A549 (cell line): ENCODE measurements around the gene EML1. TPM values are rescaled to one million over a fixed set of nuclear protein-coding genes. Genes with fewer than 3 reads are reported as not detected.

ENCODE experiments used
- ATAC-seq, 2 experiments: fragments of 200-7000 bp in 1 of 2; fragments of >200 bp in 1 of 2; cut with Nextera tagmentation in 1 of 2; cut with Tn5 transposase in 1 of 2; 3 replicates each; pipeline versions ENCODE4 v1.8.0 to v1.9.1; 2018 to 2020; ENCODE audit warnings: mild to moderate bottlenecking in 1 of 2, moderate library complexity in 1 of 2
- CTCF ChIA-PET: fragments of 300-600 bp; sonication (Branson Sonifier 250); formaldehyde crosslinking; extraction: SDS; loops from one replicate; lab custom pipeline; 2021; ENCODE audit warnings: antibody characterized with exemption, inconsistent platforms; lab: Yijun Ruan, JAX
- POLR2A ChIA-PET: fragments of 350-600 bp; formaldehyde crosslinking; extraction: SDS; loops from one replicate; lab custom pipeline; 2021; ENCODE audit warnings: antibody characterized with exemption, inconsistent platforms; lab: Yijun Ruan, JAX
- DNase-seq, 2 experiments: peaks; one replicate each; pipeline versions ENCODE4 v3.0.0 to v3.0.0-alpha.2; 2011 to 2016; ENCODE audit warnings: low read depth in 1 of 2, low spot score in 1 of 2
- FAIRE-seq: peaks from 2 replicates; lab custom pipeline; 2011; peaks lifted over from hg19 to GRCh38; lab: Jason Lieb, UNC
- H3K27ac ChIP-seq, 2 experiments: fragments of >200 bp; sonication (Bioruptor Twin); formaldehyde crosslinking; 3 replicates each; pipeline ENCODE4 v1.5.1; 2016 to 2017
- H3K4me1 ChIP-seq: fragments of >200 bp; sonication (Bioruptor Twin); formaldehyde crosslinking; 3 replicates; pipeline ENCODE4 v1.6.1; 2016
- H3K4me2 ChIP-seq: fragments of >200 bp; sonication (Bioruptor Twin); formaldehyde crosslinking; 3 replicates; pipeline ENCODE4 v1.6.1; 2016
- H3K4me3 ChIP-seq: fragments of >200 bp; sonication (Bioruptor Twin); formaldehyde crosslinking; 3 replicates; pipeline ENCODE4 v1.5.1; 2016
- H3K9me3 ChIP-seq: fragments of >200 bp; sonication (Bioruptor Twin); formaldehyde crosslinking; 3 replicates; pipeline ENCODE4 v1.6.1; 2016
- CBX2 ChIP-seq: fragments of 200-600 bp; sonication (generic); IDR thresholded peaks from 2 replicates; pipeline ENCODE4 v1.6.1; 2016; ENCODE audit warnings: low read depth, mild to moderate bottlenecking, borderline replicate concordance
- E2F6 ChIP-seq: IDR thresholded peaks from 2 replicates; pipeline ENCODE4 v1.6.1; 2012; ENCODE audit warnings: low read depth, borderline replicate concordance
- EP300 ChIP-seq, 2 experiments: fragments of >200 bp; sonication (Bioruptor Twin); formaldehyde crosslinking; IDR thresholded peaks; 2 replicates in 1 of 2; 3 replicates in 1 of 2; pipeline ENCODE4 v1.6.1; 2016 to 2017
- FOSB ChIP-seq: fragments of 250-450 bp; sonication (Bioruptor Pico); IDR thresholded peaks from 2 replicates; pipeline ENCODE4 v1.5.0; 2020; ENCODE audit warnings: mild to moderate bottlenecking, moderate library complexity
- HDAC2 ChIP-seq: fragments of 200-600 bp; sonication (generic); IDR thresholded peaks from 2 replicates; pipeline ENCODE4 v1.6.1; 2016
- HEYL ChIP-seq: fragments of 250-450 bp; sonication (Bioruptor Pico); IDR thresholded peaks from 2 replicates; pipeline ENCODE4 v1.8.0; 2021; ENCODE audit warnings: mild to moderate bottlenecking, moderate library complexity
- HMGXB4 ChIP-seq: fragments of 250-450 bp; sonication (Bioruptor Pico); IDR thresholded peaks from 2 replicates; pipeline ENCODE4 v1.5.0; 2021; ENCODE audit warnings: mild to moderate bottlenecking, moderate library complexity, borderline replicate concordance
- HOXB5 ChIP-seq: fragments of 250-450 bp; sonication (Bioruptor Pico); IDR thresholded peaks from 2 replicates; pipeline ENCODE4 v1.5.0; 2020; ENCODE audit warnings: mild to moderate bottlenecking, moderate library complexity
- JUN ChIP-seq, 2 experiments: fragments of >200 bp; sonication (Bioruptor Twin); formaldehyde crosslinking; IDR thresholded peaks; 2 replicates in 1 of 2; 3 replicates in 1 of 2; pipeline ENCODE4 v1.6.1; 2016 to 2017
- KDM1A ChIP-seq: fragments of 200-600 bp; sonication (generic); IDR thresholded peaks from 2 replicates; pipeline ENCODE4 v1.6.1; 2016; ENCODE audit warnings: low read depth, mild to moderate bottlenecking
- MAFK ChIP-seq: fragments of 450-650 bp; IDR thresholded peaks from 2 replicates; pipeline ENCODE4 v1.6.1; 2014; ENCODE audit not compliant: partially characterized antibody
- NFE2L2 ChIP-seq: fragments of 150-350 bp; conservative IDR thresholded peaks from 2 replicates; pipeline ENCODE4 v1.6.1; 2014; ENCODE audit warnings: low read length
- NPAS2 ChIP-seq: fragments of 250-450 bp; sonication (Bioruptor Pico); IDR thresholded peaks from 2 replicates; pipeline ENCODE4 v1.8.0; 2022; ENCODE audit warnings: mild to moderate bottlenecking, moderate library complexity, borderline replicate concordance
- NR3C1 ChIP-seq: fragments of >200 bp; sonication (Bioruptor Twin); formaldehyde crosslinking; IDR thresholded peaks from 3 replicates; pipeline ENCODE4 v1.6.1; 2017
- POLR2A ChIP-seq: IDR thresholded peaks from 2 replicates; pipeline ENCODE4 v1.6.1; 2012; ENCODE audit warnings: mild to moderate bottlenecking, low read length
- POLR2AphosphoS2 ChIP-seq: conservative IDR thresholded peaks from 2 replicates; pipeline ENCODE4 v1.6.1; 2012; ENCODE audit warnings: low read length, improper control_type of control experiment, inconsistent platforms
- RNF2 ChIP-seq: fragments of 200-600 bp; sonication (generic); IDR thresholded peaks from 2 replicates; pipeline ENCODE4 v1.6.1; 2016; ENCODE audit warnings: low read depth, mild to moderate bottlenecking, antibody characterized with exemption, moderate library complexity, borderline replicate concordance
- SMC3 ChIP-seq: fragments of >200 bp; sonication (Bioruptor Twin); formaldehyde crosslinking; IDR thresholded peaks from 3 replicates; pipeline ENCODE4 v1.6.1; 2018; ENCODE audit warnings: inconsistent platforms
- TFCP2L1 ChIP-seq: fragments of 250-450 bp; sonication (Bioruptor Pico); IDR thresholded peaks from 2 replicates; pipeline ENCODE4 v1.5.0; 2021; ENCODE audit warnings: mild to moderate bottlenecking
- ZNF302 ChIP-seq: fragments of 250-450 bp; sonication (Bioruptor Pico); IDR thresholded peaks from 2 replicates; pipeline ENCODE4 v1.9.0; 2021; ENCODE audit warnings: inconsistent platforms, mild to moderate bottlenecking, moderate library complexity
- WGBS: methylation state at CpG from one replicate; pipeline ENCODE4 v1.1.6; 2017; ENCODE audit errors: missing lambda C conversion rate; 5-methylcytosine and 5-hydroxymethylcytosine counted together
- polyA plus RNA-seq, 4 experiments: library from polyadenylated mRNA; depleted of rRNA in 3 of 4; stranded (reverse); fragments of >200 nt; fragmentation: RNase III in 1 of 4; extraction: RNeasy Plus Mini Kit Qiagen cat#74134 plus additional on column Dnase treatment in 1 of 4; gene quantifications; 2 replicates in 3 of 4; 3 replicates in 1 of 4; pipeline ENCODE4 v1.2.3, GENCODE V29; 2011 to 2017
- TF ChIP-seq, protein P1 (sequence below): fragments of >200 bp; sonication (Bioruptor Twin); formaldehyde crosslinking; IDR thresholded peaks from 2 replicates; pipeline ENCODE4 v1.6.1; 2016
- TF ChIP-seq, protein P2 (sequence below): fragments of >200 bp; sonication (Bioruptor Twin); formaldehyde crosslinking; IDR thresholded peaks from 3 replicates; pipeline ENCODE4 v1.5.1; 2016
- TF ChIP-seq, protein P3 (sequence below): IDR thresholded peaks from 2 replicates; pipeline ENCODE4 v1.6.1; 2012

The EML1 gene
- polyA plus RNA-seq, 2 of the 4 experiments (the other 2 are of a cell fraction) = 29.7 to 30.8 TPM

GRCh38 chr14:99808515-99808914, 15.3 kb downstream of the EML1 start:
- H3K4me2 ChIP-seq = no peak overlapping the region
- H3K27ac ChIP-seq = no peak overlapping the region
- 65% methylated on average over 3 of the region's 3 CpGs for WGBS
- H3K4me3 ChIP-seq = no peak overlapping the region
- H3K9me3 ChIP-seq = no peaks in the 10 kb centered on the region
- H3K4me1 ChIP-seq = no peaks in the 10 kb centered on the region
- ATAC-seq = no peak
- TF ChIP-seq HEYL (no peak), NR3C1 (no peak), EP300 (IDR thresholded peaks at IDR 0.05) (no peak)
- TF ChIP-seq, all 56 proteins: peak for 0
- FAIRE-seq (no peak), DNase-seq (no peak)
- CTCF ChIA-PET = interaction anchor here (1.0 to 4.6 kb wide), 4 partner anchors 9 to 79 kb away, joined by 4 to 23 read pairs (median 9); partner anchors contain the start of gene EML1
- POLR2A ChIA-PET = no interaction called here

GRCh38 chr14:99809360-99809759, 16.1 kb downstream of the EML1 start:
- Histone ChIP-seq H3K27ac (no peak overlapping the region), H3K4me1 (no peaks in the 10 kb centered on the region), H3K4me2 (no peak overlapping the region), H3K4me3 (no peak overlapping the region), H3K9me3 (no peaks in the 10 kb centered on the region)
- no peak for FAIRE-seq
- 94% methylated on average over 9 of the region's 9 CpGs for WGBS
- DNase-seq = no peak
- ATAC-seq = no peak
- CTCF ChIA-PET = interaction anchor here (0.9 to 4.6 kb wide), 2 partner anchors 16 to 79 kb away, joined by 3 to 23 read pairs; partner anchors contain the start of gene EML1
- TF ChIP-seq HDAC2 (no peak), SMC3 (no peak), JUN (IDR thresholded peaks at IDR 0.05) (no peak), KDM1A (no peak), E2F6 (no peak), FOSB (CRISPR knock-in tag) (no peak), NPAS2 (CRISPR knock-in tag) (no peak), MAFK (no peak), ZNF302 (CRISPR knock-in tag) (no peak), HMGXB4 (CRISPR knock-in tag) (no peak)
- TF ChIP-seq, protein P1, sequence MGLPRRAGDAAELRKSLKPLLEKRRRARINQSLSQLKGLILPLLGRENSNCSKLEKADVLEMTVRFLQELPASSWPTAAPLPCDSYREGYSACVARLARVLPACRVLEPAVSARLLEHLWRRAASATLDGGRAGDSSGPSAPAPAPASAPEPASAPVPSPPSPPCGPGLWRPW = no peak
- TF ChIP-seq, protein P2, sequence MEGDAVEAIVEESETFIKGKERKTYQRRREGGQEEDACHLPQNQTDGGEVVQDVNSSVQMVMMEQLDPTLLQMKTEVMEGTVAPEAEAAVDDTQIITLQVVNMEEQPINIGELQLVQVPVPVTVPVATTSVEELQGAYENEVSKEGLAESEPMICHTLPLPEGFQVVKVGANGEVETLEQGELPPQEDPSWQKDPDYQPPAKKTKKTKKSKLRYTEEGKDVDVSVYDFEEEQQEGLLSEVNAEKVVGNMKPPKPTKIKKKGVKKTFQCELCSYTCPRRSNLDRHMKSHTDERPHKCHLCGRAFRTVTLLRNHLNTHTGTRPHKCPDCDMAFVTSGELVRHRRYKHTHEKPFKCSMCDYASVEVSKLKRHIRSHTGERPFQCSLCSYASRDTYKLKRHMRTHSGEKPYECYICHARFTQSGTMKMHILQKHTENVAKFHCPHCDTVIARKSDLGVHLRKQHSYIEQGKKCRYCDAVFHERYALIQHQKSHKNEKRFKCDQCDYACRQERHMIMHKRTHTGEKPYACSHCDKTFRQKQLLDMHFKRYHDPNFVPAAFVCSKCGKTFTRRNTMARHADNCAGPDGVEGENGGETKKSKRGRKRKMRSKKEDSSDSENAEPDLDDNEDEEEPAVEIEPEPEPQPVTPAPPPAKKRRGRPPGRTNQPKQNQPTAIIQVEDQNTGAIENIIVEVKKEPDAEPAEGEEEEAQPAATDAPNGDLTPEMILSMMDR = no peak
- TF ChIP-seq, protein P3, sequence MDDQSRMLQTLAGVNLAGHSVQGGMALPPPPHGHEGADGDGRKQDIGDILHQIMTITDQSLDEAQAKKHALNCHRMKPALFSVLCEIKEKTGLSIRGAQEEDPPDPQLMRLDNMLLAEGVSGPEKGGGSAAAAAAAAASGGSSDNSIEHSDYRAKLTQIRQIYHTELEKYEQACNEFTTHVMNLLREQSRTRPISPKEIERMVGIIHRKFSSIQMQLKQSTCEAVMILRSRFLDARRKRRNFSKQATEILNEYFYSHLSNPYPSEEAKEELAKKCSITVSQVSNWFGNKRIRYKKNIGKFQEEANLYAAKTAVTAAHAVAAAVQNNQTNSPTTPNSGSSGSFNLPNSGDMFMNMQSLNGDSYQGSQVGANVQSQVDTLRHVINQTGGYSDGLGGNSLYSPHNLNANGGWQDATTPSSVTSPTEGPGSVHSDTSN = no peak
- TF ChIP-seq, all 56 proteins: peak for 0
- POLR2A ChIA-PET = no interaction called here

DNA sequence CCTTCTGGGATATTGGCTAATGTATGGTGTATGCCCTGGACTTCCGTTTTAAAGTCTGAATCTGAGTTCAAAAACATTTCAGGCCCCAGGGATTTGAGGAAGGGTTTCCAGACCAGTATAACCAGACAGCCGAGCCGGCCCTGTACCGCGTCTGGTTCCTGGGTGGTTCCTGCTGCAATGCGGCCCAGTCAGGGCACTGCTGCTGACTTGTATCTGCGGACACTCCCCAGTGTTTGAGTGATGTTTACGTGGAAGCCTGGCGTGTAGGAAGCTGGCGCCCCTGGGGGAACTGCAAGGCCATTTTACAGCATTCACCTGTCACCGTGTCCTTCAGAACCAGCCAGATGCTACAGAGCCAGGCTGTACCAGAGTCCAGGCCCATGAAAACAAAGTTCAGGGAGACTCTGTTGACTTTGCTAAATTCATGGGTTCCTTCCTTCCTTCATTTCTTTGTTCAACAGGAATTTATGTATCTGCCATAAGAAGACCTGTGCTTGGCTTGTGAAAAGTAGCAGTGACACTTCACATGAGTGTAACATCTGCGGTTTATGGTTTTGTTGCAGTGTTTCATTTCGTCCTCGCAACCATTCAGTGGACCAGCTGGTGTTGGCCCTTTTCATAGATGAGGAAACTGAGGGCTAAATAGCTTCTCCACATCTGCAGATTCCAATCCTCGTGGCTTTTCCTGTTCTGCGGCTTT, 16.8 kb downstream of the EML1 start:
- no peaks in the 10 kb centered on the region for H3K4me1 ChIP-seq
- no peak overlapping the region for H3K27ac ChIP-seq
- DNase-seq (no peak), ATAC-seq (no peak), FAIRE-seq (no peak)
- 94% methylated on average over 16 of the region's 16 CpGs for WGBS
- POLR2A ChIA-PET = no interaction called here
- TF ChIP-seq E2F6 = no peak
- TF ChIP-seq HMGXB4 (CRISPR knock-in tag) = no peak
- no peak for TF ChIP-seq POLR2A
- TF ChIP-seq RNF2 = no peak
- no peak for TF ChIP-seq TFCP2L1
- TF ChIP-seq POLR2AphosphoS2 = no peak
- no peak for TF ChIP-seq NFE2L2
- no peak for TF ChIP-seq CBX2
- no peak for TF ChIP-seq HOXB5 (CRISPR knock-in tag)
- no peak overlapping the region for H3K4me2 ChIP-seq
- no peaks in the 10 kb centered on the region for H3K9me3 ChIP-seq
- CTCF ChIA-PET = interaction anchor here (0.9 to 1.5 kb wide), 3 partner anchors 16 to 80 kb away, joined by 3 to 10 read pairs (median 3); partner anchors contain the start of gene EML1
- H3K4me3 ChIP-seq = no peak overlapping the region
